NCI-H1930 (cell line): Measurements from ENCODE around the gene CAMSAP3.

Source experiments
- DNase-seq, 2 experiments: peaks; one replicate each; lab custom pipeline; 2025; lab: John Stamatoyannopoulos, UW

The CAMSAP3 gene

GRCh38 chr19:7614859-7615741 lies 19.4 kb downstream of the CAMSAP3 start:
- DNase-seq: no peak

- DNase-seq: no peak
These were observed 21.5 kb downstream of the CAMSAP3 start for GRCh38 chr19:7617172-7617571.

GRCh38 chr19:7617735-7618134 lies 22.1 kb downstream of the CAMSAP3 start:
- DNase-seq: no peak

GRCh38 chr19:7618348-7618747 lies 22.7 kb downstream of the CAMSAP3 start:
- DNase-seq: no peak

- no peak for DNase-seq
These were observed 23.3 kb downstream of the CAMSAP3 start for GRCh38 chr19:7618771-7619510.

GRCh38 chr19:7619671-7620441 lies 24.2 kb downstream of the CAMSAP3 start:
- DNase-seq: no peak

- no peak for DNase-seq
These were observed 25.1 kb downstream of the CAMSAP3 start for GRCh38 chr19:7620442-7621412.

- no peak for DNase-seq
These were observed 27.4 kb downstream of the CAMSAP3 start for GRCh38 chr19:7622933-7623685.

- DNase-seq: no peak
These were observed 28.3 kb downstream of the CAMSAP3 start for GRCh38 chr19:7623725-7624603.

- no peak for DNase-seq
These were observed 29.1 kb downstream of the CAMSAP3 start for GRCh38 chr19:7624810-7625209.

GRCh38 chr19:7625763-7626372 lies 30.2 kb downstream of the CAMSAP3 start:
- DNase-seq: no peak

- no peak for DNase-seq
These were observed 31.5 kb downstream of the CAMSAP3 start for GRCh38 chr19:7627166-7627565.

GRCh38 chr19:7628589-7629311 lies 33.1 kb downstream of the CAMSAP3 start:
- no peak for DNase-seq

GRCh38 chr19:7629347-7630054 lies 33.8 kb downstream of the CAMSAP3 start, which contains the start of the genes PET100 and XAB2:
Gene PET100 (plus strand): TSS chr19:7629793. CDS start chr19:7629834, 41 bp downstream.
Gene XAB2 (minus strand): TSS chr19:7629545. CDS start chr19:7629527, 18 bp downstream.
- peak; percentile 91 to 94 for DNase-seq

- no peak for DNase-seq
These were observed 35.9 kb downstream of the CAMSAP3 start for GRCh38 chr19:7631577-7631976.

GRCh38 chr19:7632340-7633203 lies 36.9 kb downstream of the CAMSAP3 start:
- DNase-seq: no peak
